ENCODE results near the gene PRKCH.

The PRKCH gene

DNA sequence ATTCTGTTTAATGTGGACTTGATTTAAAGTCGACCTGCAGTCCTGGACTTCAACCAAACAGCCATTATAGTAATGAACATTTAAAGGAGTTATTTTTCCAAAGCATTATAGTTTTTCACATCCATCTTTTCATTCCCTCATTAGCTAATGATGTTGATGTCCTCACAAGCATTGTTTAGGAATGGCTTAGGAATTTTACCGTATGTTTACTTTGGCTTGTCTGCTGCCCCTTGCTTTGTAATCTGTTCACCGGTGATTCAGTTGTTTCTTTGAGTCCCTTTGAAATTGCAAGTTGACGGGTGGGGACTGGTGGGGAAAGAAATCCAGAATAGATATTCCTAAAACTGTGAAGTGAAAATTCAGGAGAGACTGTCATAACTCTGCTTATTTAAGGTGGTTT, 25.4 kb downstream of the PRKCH start:
- TF ChIP-seq CSDC2 (CRISPR knock-in tag; IDR thresholded peaks at IDR 0.05) (no peak), TSHZ2 (CRISPR knock-in tag; IDR thresholded peaks at IDR 0.05) (no peak), ZFP3 (CRISPR knock-in tag; IDR thresholded peaks at IDR 0.05) (no peak), ZFP30 (CRISPR knock-in tag; IDR thresholded peaks at IDR 0.05) (no peak), ISL1 (CRISPR knock-in tag; IDR thresholded peaks at IDR 0.05) (no peak), SNAI2 (CRISPR knock-in tag; IDR thresholded peaks at IDR 0.05) (no peak), RARB (CRISPR knock-in tag; IDR thresholded peaks at IDR 0.05) (no peak), PPARA (CRISPR knock-in tag; IDR thresholded peaks at IDR 0.05; ENCODE audit: borderline replicate concordance) (no peak), CSRNP3 (CRISPR knock-in tag; IDR thresholded peaks at IDR 0.05) (no peak), ZNF565 (CRISPR knock-in tag; conservative IDR thresholded peaks at IDR 0.05; ENCODE audit: low read depth) (no peak), ARNTL (CRISPR knock-in tag; IDR thresholded peaks at IDR 0.05; ENCODE audit: borderline replicate concordance, low read depth) (no peak), ESRRG (CRISPR knock-in tag; IDR thresholded peaks at IDR 0.05) (no peak)
- TF ChIP-seq, protein P1, sequence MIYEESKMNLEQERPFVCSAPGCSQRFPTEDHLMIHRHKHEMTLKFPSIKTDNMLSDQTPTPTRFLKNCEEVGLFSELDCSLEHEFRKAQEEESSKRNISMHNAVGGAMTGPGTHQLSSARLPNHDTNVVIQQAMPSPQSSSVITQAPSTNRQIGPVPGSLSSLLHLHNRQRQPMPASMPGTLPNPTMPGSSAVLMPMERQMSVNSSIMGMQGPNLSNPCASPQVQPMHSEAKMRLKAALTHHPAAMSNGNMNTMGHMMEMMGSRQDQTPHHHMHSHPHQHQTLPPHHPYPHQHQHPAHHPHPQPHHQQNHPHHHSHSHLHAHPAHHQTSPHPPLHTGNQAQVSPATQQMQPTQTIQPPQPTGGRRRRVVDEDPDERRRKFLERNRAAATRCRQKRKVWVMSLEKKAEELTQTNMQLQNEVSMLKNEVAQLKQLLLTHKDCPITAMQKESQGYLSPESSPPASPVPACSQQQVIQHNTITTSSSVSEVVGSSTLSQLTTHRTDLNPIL (CRISPR knock-in tag; IDR thresholded peaks at IDR 0.05; ENCODE audit: low read depth) = no peak
- TF ChIP-seq, protein P2, sequence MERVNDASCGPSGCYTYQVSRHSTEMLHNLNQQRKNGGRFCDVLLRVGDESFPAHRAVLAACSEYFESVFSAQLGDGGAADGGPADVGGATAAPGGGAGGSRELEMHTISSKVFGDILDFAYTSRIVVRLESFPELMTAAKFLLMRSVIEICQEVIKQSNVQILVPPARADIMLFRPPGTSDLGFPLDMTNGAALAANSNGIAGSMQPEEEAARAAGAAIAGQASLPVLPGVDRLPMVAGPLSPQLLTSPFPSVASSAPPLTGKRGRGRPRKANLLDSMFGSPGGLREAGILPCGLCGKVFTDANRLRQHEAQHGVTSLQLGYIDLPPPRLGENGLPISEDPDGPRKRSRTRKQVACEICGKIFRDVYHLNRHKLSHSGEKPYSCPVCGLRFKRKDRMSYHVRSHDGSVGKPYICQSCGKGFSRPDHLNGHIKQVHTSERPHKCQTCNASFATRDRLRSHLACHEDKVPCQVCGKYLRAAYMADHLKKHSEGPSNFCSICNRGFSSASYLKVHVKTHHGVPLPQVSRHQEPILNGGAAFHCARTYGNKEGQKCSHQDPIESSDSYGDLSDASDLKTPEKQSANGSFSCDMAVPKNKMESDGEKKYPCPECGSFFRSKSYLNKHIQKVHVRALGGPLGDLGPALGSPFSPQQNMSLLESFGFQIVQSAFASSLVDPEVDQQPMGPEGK (CRISPR knock-in tag; IDR thresholded peaks at IDR 0.05; ENCODE audit: borderline replicate concordance) = no peak
- ATAC-seq = no peak

DNA sequence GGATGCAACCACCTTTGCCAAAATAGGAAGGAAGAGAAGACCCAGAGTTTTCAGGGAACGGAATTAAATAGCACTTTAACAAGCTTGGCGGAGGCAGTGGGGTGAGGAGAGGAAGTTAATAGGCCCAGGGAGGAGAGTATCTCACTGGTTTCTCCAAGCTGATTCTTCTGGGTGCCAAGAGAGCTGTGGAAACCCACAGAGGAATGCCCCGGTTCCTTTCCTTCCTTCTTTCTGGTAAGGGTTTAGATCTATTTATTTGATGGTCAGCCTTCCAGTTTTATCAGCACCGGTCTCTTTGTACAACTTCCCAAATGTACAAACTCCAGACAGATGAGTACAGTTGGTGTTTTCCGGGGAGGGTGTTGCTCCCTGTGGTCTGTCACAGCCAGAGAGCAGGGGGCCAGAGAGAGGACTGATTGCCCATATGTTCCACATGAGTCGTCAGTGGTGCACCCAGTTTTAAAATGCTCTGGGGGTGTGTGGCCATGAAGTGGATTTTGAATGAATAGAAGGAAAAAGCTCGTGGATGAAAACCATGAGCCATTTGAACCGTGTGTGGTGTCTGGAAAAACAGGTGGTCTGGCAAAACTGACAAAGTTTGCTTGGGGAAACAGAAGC, 26.6 kb downstream of the PRKCH start:
- no peak for ATAC-seq
- no peak for TF ChIP-seq CSRNP3 (CRISPR knock-in tag; IDR thresholded peaks at IDR 0.05)
- TF ChIP-seq ZNF565 (CRISPR knock-in tag; conservative IDR thresholded peaks at IDR 0.05; ENCODE audit: low read depth) = no peak
- no peak for TF ChIP-seq ISL1 (CRISPR knock-in tag; IDR thresholded peaks at IDR 0.05)
- no peak for TF ChIP-seq PPARA (CRISPR knock-in tag; IDR thresholded peaks at IDR 0.05; ENCODE audit: borderline replicate concordance)
- TF ChIP-seq BACH2 (CRISPR knock-in tag; IDR thresholded peaks at IDR 0.05; ENCODE audit: borderline replicate concordance) = no peak
- no peak for TF ChIP-seq RARB (CRISPR knock-in tag; IDR thresholded peaks at IDR 0.05)
- no peak for TF ChIP-seq ARNTL (CRISPR knock-in tag; IDR thresholded peaks at IDR 0.05; ENCODE audit: borderline replicate concordance, low read depth)
- TF ChIP-seq, protein P2 (CRISPR knock-in tag; IDR thresholded peaks at IDR 0.05; ENCODE audit: borderline replicate concordance) = no peak
- TF ChIP-seq GLIS3 (CRISPR knock-in tag; IDR thresholded peaks at IDR 0.05) = no peak
- no peak for TF ChIP-seq TSHZ2 (CRISPR knock-in tag; IDR thresholded peaks at IDR 0.05)
- TF ChIP-seq CSDC2 (CRISPR knock-in tag; IDR thresholded peaks at IDR 0.05) = no peak
- TF ChIP-seq ESRRG (CRISPR knock-in tag; IDR thresholded peaks at IDR 0.05) = no peak
- TF ChIP-seq, protein P1 (CRISPR knock-in tag; IDR thresholded peaks at IDR 0.05; ENCODE audit: low read depth) = no peak
- TF ChIP-seq TCF4 (CRISPR knock-in tag; IDR thresholded peaks at IDR 0.05; ENCODE audit: borderline replicate concordance) = no peak
- TF ChIP-seq SNAI2 (CRISPR knock-in tag; IDR thresholded peaks at IDR 0.05) = no peak
- no peak for TF ChIP-seq TOX (CRISPR knock-in tag; IDR thresholded peaks at IDR 0.05; ENCODE audit: borderline replicate concordance)

All from SK-N-SH treated with all-trans-retinoic acid at 6 μM for 48 hours (cell line).